ENCODE measurements around the gene PKD1.
A peak's percentile ranks its signal among the peaks of the same experiment; 100 is the strongest.
"Not testable (repeated sequence)": the region's sequence is repeated elsewhere in the genome, so short reads cannot be mapped to it uniquely, and the experiment has no call there.

The PKD1 gene

DNA sequence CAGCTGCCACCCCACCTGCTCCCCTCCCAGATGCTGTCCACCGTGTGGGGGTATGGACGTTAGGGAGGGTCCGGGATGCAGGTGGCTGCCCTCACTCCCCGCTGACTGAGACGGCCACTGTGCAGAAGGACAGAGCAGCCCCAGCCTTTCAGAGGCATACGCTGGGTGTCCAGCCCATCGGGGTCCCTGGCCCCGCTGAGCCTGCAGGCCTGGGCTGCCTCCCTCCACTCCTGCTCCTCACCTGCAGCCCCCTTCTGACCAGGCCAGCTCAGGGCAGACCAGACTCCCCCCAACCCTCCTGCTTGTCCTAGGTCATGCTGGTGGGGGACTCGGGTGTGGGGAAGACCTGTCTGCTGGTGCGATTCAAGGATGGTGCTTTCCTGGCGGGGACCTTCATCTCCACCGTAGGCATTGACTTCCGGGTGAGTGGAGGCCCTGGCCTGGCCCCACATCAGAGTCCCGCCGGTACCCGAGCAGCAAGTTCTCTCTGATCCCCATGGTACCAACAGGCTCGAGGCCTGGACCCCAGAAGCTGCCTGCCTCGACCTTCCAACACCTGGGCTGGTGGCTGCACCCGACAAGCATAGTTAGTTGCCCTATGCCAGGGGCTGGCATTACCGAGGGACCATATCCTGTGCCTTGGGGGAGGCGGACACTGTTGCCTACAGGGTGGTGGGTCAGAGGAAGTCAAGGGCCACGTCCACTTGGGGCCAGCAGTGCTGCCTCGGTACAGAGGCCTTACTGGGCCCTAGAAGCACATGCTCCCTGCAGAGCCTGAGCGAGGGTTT is 14.1 kb upstream of the PKD1 start:
- DNase-seq = peak; percentile 13

- no peak for DNase-seq
These were observed 13.3 kb upstream of the PKD1 start for GRCh38 chr16:2148714-2149629.

DNA sequence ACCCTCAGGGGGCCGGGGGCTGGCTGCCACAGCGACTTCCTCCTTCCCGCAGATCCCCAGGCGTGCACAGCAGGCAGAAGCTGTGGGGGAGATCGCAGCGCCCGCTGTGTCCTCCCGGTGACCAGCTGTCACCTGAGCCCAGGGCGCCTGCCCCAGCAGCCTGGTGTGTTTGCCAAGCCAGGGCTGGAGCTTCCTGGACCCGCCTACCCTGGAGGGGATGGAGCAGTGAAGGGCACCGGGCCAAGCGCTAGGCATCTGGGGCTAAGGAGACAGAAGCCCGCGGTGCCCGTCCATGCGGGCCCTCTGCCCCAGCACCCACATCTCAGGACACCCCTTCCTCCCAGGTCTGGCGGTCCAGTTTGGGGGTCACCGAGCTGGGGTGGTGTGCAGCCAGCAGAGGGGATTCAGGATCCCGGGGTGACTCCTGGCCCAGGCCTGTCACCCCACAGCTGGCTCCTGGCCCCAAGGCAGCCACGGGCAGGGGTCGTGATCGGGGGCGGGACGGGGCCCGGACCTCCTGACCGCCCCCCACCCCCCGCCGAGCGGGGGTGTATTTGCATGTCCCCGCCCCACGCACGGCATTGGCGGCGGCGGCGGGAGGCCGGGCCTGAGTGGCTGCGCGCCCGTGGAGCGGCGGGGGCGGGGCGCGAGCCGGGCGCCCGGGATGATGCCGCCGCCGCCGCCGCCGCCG is 12.4 kb upstream of the PKD1 start, which contains the start of gene RAB26:
TSS of gene RAB26 (plus strand) at position 645 of the 691 bp plus-strand sequence. CDS start 159 bp downstream, outside the sequence.
- peak; percentile 68 for DNase-seq

GRCh38 chr16:2147378-2147777 is 11.7 kb upstream of the PKD1 start:
- no peak for DNase-seq

DNA sequence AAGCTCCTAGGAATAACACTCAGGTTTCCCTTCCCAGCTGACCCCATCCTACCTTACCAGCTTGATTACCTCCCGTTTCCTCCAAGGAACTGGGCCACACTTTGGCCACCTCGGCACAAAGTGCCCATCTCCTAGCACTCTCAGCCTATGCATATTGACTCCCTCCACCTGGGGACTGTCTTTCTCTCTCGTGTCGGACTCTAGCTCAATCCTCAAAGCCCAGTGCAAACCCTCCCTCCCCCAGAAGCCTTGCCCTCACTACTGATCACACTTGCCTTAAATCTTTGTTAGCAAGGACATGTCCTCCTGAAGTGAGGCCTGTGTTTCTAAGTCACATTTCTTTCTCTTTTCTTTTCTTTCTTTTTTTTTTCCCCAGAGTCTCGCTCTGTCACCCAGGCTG is 10.1 kb upstream of the PKD1 start:
- DNase-seq = no peak

DNA sequence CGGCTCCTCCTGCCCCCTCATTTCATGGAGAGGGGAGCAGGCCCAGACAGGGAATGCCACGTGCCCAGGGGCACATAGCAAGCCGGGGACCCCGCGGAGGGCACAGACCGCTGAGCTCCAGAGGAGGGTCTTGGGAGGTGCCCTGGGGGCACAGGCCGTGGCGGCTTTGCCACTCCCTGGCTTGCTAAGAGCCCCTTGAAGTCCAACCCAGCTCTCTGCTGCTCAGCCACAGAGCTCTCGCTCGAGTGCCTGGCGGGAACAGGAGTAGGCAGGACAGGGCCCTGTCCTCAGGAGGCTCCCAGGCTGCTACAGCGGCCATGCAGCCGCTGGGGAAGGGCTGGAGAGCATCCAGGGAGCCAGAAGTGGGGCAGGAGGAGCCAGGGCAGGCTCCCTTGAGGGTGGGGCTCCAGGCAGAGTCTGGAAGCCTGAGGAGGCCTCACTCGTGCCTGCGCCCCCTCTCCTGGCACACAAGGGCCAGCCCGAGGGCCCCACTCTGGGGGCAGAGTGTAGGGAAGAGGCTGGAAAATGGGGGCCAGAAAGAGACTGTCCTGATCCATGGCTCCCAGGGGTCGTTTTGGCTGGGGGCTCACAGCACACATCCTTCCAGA is 8.3 kb upstream of the PKD1 start:
- DNase-seq = no peak

- DNase-seq = no peak
These were observed 7.5 kb upstream of the PKD1 start for GRCh38 chr16:2142942-2143877.

DNA sequence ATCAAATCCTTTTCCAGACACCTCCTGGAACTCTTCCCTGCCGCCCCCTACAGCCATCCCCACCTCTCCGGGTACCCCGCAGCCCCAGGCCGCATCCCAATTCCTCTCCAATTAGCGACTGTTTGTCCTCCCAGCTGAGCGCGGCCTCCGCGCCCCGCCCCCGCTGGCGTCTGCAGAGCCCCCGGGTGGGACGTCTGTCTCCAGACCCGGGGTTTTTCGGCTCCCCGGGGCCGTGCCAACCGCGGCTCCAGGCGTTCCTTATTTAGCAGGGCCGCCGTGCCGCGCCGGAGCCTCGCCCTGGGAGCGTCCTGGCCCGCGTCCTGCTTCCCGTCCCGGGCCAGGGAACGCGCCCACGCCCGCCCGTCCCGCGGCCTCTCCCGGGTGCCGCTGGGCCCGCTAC is 627 bp downstream of the PKD1 start:
- not testable (repeated sequence) for DNase-seq

GRCh38 chr16:2133797-2134196 is 1.9 kb downstream of the PKD1 start:
- not testable (repeated sequence) for DNase-seq

- not testable (repeated sequence) for DNase-seq
These were observed 5.7 kb downstream of the PKD1 start for GRCh38 chr16:2129890-2130447.

- DNase-seq = not testable (repeated sequence)
These were observed 6.4 kb downstream of the PKD1 start for GRCh38 chr16:2129251-2129650.

DNA sequence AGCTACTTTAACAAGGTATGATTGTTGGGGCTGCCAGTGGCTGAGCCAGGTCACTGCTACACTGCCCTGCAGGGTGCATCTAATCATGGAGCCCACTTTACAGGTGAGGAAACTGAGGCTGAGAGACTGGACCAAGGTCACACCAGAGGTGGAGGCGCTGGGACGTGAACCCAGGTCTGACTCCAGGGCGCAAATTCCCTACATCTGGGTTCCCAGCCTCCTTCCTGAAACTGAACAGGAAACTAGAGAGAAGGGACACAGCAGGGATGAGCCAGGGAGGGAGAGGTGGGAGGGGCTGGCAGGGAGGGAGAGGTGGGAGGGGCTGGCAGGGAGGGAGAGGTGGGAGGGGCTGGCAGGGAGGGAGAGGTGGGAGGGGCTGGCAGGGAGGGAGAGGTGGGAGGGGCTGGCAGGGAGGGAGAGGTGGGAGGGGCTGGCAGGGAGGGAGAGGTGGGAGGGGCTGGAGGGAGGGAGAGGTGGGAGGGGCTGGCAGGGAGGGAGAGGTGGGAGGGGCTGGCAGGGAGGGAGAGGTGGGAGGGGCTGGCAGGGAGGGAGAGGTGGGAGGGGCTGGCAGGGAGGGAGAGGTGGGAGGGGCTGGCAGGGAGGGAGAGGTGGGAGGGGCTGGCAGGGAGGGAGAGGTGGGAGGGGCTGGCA is 7.9 kb downstream of the PKD1 start:
- DNase-seq = not testable (repeated sequence)

DNA sequence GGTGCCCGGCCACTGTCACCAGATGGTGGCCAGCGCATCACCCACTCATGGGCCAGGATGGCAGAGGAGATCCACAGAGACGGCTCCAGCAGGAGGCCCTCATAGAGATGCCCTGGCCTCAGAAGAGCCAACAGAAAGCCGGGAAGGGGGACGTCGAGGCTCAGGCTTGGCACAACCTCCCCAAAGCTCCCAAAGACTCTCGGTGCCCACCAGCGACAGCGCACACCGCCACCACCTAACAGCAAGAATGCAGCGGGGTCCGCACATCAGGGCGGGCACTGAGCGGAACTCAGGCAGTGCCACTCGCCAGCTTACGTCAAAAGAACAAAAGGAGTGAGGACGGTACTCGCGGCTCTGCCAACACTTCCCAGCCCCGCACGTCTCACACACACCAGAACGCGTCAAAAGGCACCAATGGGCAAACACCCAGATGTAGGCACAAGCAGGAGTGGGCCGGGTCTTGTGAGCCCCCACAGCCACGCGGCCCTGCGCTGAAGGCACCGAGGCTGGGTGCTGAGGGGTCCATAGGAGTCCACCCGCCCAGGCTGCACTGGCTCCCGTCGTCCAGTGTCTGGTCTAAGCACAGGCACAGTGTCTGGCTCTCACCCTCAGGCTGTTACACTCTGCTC is 8.7 kb downstream of the PKD1 start:
- not testable (repeated sequence) for DNase-seq

DNA sequence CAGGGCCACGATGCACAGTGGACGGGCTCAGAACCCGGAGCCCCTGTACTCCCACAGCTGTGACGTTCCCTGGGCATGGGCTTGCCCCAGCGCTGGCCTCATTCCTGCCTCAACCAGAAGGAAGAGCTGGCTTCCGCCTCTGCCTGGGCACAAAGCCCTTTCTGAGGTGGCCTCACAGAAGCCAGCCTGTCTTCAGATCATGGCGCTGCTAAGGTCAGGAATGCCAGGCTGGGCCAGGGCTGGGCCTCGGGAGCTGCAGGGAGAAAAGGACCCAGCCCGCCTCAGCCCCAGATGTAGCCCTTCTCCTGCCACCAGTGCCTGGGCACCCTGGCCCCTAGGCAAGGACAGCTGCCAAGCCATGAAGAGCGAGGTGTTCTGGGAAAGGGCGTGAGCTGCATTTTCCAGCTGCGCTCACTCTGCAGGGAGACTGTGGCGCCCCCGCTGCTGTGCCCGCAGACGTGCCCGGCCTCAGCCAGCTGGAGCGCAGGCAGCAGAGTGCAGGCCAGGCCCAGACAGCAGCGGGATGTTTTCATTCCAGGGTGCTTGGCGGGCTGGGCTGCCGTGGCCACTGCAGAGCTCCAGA is 9.4 kb downstream of the PKD1 start:
- not testable (repeated sequence) for DNase-seq

GRCh38 chr16:2125609-2126008 is 10.1 kb downstream of the PKD1 start:
- not testable (repeated sequence) for DNase-seq

DNA sequence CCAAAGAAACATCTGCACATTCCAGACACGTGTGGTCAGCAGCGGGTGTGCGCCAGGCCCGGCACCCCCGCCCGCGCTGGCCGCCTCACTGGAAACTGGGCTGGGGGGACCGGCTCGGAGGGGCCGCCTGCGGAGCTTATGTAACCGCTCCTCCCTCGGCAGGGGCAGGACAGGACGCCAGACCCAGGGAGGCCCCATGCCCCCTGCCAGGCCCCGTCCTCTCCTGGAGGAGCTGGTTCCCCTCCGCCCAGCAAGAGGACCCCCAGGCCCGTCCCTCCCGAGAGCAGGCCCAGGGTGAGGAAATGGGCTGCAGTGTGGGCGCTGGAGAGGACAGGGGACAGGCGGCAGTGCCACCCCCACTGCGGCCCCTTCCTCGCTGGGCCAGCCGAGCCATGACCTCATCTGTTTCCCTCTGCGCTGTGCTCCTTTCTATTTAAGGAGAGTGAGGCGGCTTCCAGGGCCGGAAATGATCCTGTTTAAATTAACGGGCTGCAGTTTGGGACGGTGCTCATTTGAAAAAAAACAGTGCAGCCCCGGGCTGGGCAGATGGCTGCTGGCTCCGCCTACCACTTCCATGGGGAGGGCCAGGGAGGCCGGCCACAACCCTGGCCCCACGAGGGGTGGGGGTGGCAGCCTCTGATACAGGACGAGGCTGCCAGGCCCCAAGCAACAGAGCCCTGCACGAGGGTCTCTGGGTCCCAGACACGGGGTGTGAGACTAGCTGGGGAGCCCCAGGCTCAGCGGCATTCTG is 10.8 kb downstream of the PKD1 start:
- not testable (repeated sequence) for DNase-seq

DNA sequence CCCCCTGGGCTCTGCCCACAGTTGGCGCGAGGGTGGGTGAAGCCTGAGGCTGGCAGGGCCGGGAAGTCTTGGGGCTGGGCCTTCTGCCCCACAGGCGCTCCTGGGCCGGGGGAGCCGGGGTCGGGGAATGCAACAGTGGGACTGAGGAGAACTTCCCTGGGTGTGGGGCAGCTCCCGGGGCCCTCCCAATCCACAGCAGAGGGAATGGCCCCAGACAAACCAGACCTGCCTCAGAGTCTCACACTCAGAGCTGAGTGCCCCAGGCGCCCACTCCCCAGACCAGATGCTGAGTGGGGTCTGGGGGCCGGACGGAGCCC is 11.4 kb downstream of the PKD1 start:
- DNase-seq = not testable (repeated sequence)

DNA sequence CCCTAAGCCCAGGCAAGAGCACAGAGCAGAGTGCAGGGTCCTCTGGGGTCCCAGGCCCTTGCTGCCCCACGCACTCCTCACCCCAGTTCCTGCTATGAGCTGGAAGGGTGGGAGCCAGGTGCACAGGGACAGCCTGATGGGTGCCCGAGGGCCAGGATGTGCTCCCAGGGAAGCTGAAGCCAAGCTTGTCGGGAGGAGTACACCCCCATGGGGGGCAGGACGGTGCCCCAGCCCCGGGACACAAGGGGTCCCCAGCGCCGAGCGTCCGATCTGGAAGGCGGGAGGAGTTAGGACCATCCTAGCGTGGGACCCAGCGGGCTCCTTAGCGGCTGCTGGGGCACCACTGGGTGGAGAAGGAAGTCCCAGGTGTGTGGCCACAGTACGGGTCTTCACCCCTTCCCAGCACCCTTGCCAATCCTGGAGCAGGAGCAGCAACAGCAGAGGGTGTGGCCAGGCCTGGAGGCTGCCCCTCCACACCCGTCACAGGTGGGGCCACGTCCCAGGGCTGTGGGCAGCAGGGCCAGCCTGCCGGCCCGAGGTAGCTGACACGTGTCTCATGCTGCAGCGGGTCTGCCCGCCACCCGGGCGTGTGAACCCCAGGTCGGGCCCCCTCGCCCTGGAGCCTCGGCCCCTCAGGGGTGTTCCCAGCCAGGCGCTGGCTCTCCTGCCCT is 11.9 kb downstream of the PKD1 start:
- not testable (repeated sequence) for DNase-seq
